Posterior cingulate gyrus (tissue), 11 donors: Measurements from ENCODE around the gene TSGA10IP.
A peak's percentile ranks its signal among the peaks of the same experiment; 100 is the strongest.

Experiments
- DNase-seq, 10 donors: peaks; one replicate each; pipeline versions ENCODE4 v3.0.0 to v3.0.0-alpha.2; 2020 to 2021; ENCODE audit warnings: mixed read lengths in 3 of 10
- intact Hi-C: fragments of 100-400 bp; cut with DNase I; formaldehyde crosslinking; loops from one replicate; pipeline ENCODE4 v1.15.1; 2023

The TSGA10IP gene

GRCh38 chr11:65917077-65917433 is 28.2 kb upstream of the TSGA10IP start:
- intact Hi-C loops: no loop called here
- no peak for DNase-seq

DNA sequence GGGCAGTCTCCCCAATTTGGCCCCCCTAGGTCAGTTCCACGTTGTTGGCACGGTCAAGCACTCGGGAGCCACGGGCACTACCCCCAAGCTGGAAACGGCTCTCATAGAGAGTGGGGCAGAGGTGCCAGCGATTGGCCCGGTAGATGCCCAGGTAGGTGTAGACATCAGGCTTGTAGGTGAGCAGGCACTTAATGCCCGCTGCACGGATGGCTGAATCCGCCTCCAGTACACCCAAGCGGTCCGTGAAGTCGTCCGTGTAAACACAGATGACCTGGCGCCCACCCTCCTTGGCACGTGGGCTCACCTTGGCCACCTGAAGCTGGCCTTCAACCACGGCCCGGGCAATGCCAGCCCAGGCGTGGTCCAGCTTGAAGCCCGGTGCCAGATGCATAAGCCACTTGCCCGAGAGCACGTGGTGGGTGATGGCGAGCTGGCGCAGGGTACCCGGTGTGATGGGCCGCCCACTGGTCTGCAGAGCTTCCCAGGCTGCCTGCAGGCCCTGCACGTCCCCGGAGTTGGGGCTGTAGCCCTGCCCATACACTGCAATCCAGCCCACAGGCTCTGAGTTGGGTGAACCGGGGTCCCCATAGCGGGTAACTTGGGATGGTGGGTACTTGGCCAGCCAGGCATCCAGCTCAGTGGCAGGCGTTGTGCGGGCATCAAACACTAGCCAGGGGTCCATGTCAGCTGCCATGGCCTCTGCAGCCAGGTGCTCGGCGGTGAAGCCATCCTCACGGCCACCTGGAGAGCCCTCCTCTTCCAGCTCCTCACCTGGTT is 27.7 kb upstream of the TSGA10IP start:
- intact Hi-C loops: loop anchor here (2.0 kb wide), 2 partner anchors 29 to 43 kb away; partner anchors contain the start of genes FIBP and SART1
- peak in 2 of 10 donors; percentile 73 to 85 for DNase-seq

DNA sequence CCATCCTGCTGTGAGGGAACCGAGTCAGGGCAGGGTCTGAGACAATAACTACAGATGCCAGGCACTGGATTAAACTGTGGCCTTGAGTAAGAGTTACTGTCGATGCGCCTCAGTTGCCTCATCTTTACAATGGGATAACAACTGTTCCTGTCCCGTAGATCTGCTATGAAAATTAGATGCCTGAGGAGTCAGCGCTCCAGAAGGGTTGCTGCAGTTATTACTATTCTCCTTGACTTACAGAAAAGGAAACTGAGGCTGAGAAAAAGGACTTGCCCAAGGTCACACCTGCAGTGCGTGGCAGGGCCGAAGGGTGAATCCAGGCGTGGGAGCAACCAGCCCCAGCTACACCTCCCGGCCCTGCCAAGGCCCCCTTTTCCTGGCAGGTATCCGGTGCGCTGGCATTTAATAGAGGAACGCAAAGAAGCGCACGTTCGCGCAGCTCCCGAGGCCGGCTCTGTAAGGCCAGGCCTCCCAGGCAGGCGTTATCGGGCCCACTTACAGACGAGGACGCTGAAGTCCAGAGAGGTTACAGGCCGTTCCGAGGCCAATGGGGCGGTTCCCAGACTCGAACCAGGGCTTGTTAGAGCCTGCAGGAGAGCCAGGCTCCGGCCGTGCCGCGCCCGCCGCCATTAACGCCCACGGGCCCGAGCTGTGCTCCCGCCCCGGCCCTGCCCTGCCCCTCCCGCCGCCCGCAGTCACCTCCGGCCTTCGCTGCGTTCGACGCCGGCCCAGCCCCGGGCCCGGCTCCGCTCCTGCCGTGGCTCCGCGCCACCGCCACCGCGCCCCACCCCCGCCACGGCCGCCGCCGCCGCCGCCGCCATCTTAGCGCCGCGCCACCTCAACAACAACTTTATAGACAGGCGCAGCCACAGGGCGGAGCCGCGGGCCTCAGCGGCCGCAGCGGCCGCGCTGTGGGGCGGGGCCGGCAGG is 26.8 kb upstream of the TSGA10IP start, which contains the start of gene C11orf68:
C11orf68 (minus strand) TSS at position 852 of the 930 bp plus-strand sequence; CDS start at position 821, 31 bp downstream.
- intact Hi-C loops: loop anchor here (2.0 kb wide), 2 partner anchors 30 to 42 kb away; partner anchors contain the start of genes FIBP and SART1
- peak in 3 of 10 donors; percentile 66 to 81 (median 66) for DNase-seq

DNA sequence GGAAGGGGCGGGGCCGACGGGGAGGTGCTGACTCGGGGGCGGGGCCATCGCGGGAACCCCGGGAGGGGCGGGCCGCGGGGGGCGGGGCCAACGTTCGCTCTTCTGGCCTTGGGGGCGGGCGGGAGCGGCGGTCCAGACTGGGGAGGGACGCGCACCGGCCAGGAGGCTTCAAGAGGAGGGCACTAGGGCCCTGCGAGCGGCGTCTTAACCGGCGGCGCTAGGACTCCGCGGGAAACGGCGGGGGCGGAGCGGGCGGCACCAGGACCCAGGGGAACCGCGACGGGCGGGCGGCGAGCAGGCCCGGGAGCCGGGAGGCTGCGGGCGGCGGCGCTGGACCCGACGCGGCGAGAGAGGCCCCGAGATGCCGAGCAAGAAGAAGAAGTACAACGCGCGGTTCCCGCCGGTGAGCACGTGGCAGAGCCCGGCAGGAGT is 26.1 kb upstream of the TSGA10IP start, which contains the start of gene DRAP1:
DRAP1 (plus strand) TSS at position 286 of the 432 bp plus-strand sequence; CDS start at position 362, 76 bp downstream.
- DNase-seq: peak; percentile 98 to 100 (median 100)
- intact Hi-C loops: loop anchor here (2.0 kb wide), 2 partner anchors 30 to 42 kb away; partner anchors contain the start of genes FIBP and SART1

GRCh38 chr11:65919573-65920371 is 25.5 kb upstream of the TSGA10IP start:
- DNase-seq: peak in 7 of 10 donors; percentile 27 to 91 (median 51)
- intact Hi-C loops: loop anchor here (1.0 to 2.0 kb wide), 3 partner anchors 27 to 41 kb away; partner anchors contain the start of genes FIBP and SART1

- intact Hi-C loops: loop anchor here (1.0 kb wide), 1 partner anchor 28 kb away; no protein-coding TSS in a partner anchor
- peak in 2 of 10 donors; percentile 82 to 85 for DNase-seq
Observed at GRCh38 chr11:65920372-65920802, 24.9 kb upstream of the TSGA10IP start.

DNA sequence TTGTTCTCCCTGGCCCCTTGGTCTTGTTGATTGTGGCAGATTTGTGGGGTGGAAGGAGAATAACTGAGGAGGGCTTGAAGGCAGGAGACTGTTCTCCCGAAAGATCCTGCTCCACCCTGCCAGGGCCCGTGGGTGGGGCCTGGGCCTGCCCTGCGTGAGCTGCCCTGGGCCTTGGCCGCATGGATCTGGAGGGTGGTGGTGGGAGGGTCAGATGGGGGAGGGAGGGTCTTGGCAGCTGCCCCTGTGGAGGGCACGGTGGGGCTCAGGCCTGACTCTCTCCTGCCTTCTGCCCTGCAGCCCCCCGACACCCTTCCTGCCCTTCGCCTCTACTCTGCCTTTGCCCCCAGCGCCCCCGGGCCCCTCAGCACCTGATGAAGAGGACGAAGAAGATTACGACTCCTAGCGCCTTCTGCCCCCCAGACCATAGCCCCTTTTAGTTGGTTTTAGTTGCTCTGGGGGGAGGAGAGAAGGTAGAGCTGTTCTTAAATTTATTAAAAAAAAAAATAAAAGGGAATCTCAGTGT is 24.2 kb upstream of the TSGA10IP start:
- intact Hi-C loops: no loop called here
- DNase-seq: peak in 2 of 10 donors; percentile 30 to 57

- intact Hi-C loops: no loop called here
- DNase-seq: peak in 1 of 10 donors; percentile 52
Observed at GRCh38 chr11:65921876-65922275, 23.4 kb upstream of the TSGA10IP start.

GRCh38 chr11:65922565-65922964 is 22.7 kb upstream of the TSGA10IP start:
- DNase-seq: no peak
- intact Hi-C loops: no loop called here

DNA sequence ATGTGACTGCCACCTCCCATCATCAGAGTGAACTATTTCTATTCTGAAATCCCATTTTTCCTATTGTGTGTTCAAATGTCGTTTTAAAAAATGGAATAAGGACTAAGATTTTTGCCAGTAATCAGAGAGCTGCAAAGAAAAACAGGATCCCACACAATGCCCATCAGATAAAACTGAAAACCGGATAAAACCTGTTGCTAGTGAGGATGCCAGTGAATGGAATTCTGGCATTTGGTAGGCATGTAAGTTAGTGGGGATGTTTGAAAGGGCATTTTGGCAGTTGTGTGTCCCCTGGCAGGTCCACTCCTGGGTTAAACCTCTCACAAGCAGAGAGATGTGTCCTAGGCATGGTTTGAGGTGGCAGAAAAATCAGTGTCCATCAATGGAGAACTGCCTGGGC is 19.9 kb upstream of the TSGA10IP start:
- intact Hi-C loops: no loop called here
- DNase-seq: no peak

DNA sequence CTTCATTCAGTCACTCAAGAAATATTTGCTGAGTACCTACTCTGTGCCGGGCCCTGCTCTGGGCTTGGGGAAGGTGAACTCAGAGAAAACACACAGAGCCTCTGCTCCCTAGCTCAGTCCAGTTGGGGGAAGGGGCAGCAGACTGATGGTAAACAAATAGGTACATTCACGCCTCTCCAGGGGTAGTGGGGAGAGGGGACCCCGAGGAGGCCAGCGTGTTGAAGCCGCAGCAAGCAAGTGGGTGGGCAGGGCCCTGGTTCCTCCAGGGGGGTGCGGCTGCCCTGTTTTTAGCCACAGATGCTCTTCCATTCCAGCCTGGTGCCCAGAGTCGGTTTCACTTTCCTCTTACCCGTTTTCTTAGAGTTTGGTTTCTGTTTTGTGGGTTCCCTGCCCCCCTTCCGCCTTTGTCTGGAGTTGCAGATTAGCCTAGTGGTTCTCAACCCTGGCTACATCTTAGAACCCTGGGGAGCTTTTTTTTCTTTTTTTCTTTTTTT is 17.3 kb upstream of the TSGA10IP start:
- peak in 1 of 10 donors; percentile 27 for DNase-seq
- intact Hi-C loops: no loop called here

- peak in 1 of 10 donors; percentile 4 for DNase-seq
- intact Hi-C loops: no loop called here
Observed at GRCh38 chr11:65928667-65929066, 16.6 kb upstream of the TSGA10IP start.

DNA sequence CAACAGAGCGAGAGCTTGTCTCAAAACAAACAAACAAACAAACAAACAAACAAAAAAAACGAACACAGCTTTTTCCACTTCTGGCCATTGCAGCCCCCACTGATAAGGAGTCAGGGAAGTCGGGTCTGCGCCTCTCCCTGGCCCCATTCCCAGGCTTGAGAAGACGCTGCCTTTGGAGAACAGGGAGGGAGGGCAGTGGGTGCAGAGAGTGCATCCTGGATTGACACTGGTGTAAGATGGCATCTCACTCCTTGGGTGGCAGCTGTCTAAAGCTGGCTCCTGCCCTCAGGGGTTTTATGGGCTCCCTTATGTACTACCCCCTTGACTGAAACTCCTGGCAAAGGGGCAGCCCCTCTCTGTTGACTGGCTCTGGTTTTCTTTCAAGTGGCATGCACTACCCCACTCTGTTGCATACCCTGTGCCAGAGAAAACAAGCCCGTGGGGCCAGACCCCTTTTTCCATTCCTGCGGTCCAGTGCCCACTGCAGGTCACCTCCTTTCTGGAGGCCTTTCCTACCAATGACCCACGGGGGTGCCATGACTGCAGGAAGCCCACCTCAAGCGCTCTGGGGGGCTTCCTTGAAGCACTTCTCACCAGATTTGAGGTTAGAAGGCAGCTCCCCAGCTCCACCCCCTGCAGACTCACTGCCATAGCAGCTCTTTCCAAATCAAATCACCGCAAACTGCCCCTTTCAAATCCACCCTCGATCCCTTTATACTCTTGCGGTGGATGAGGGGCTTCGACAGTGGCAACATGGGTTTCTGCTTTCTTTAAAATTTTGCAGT is 13.3 kb upstream of the TSGA10IP start:
- peak in 2 of 10 donors; percentile 37 to 42 for DNase-seq
- intact Hi-C loops: no loop called here

GRCh38 chr11:65932558-65932919 is 12.7 kb upstream of the TSGA10IP start:
- peak in 2 of 10 donors; percentile 18 to 64 for DNase-seq
- intact Hi-C loops: no loop called here

GRCh38 chr11:65934014-65934413 is 11.3 kb upstream of the TSGA10IP start:
- intact Hi-C loops: no loop called here
- DNase-seq: no peak

DNA sequence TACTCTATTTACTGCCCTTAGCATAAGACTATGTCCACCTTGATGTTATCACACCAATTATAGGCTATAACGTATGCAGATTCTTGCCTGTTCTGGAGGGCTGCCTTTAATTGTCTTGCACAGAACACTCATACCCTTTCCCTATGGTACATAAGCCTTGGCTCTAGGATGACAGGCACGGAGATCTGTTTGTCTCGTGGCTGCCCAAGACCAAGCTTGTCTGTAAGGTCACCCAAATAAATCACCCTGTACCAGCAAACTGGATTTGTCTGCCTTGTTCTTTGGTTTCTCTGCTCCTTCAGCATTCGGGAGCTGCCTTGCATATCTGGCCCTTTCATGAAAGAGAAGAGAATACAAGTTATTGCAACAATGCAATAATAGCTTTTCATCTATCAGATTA is 7.5 kb upstream of the TSGA10IP start:
- intact Hi-C loops: no loop called here
- peak in 1 of 10 donors; percentile 1 for DNase-seq

GRCh38 chr11:65941720-65942310 is 3.5 kb upstream of the TSGA10IP start:
- peak in 2 of 10 donors; percentile 57 to 58 for DNase-seq
- intact Hi-C loops: no loop called here

GRCh38 chr11:65942531-65942930 is 2.7 kb upstream of the TSGA10IP start:
- intact Hi-C loops: no loop called here
- DNase-seq: peak in 3 of 10 donors; percentile 13 to 52 (median 32)
